GM12878 (cell line): Measurements from ENCODE around the gene SLC25A15. TPM values are rescaled to one million over a fixed set of nuclear protein-coding genes. Genes with fewer than 3 reads are reported as not detected.

ENCODE experiments used
- ATAC-seq: fragments of 200-7000 bp; cut with Tn5 transposase; 3 replicates; pipeline ENCODE4 v1.9.1; 2020; ENCODE audit warnings: mild to moderate bottlenecking, moderate library complexity
- BruUV-seq: library from RNA; stranded (reverse); fragments of 400-500 nt; replicated peaks from 2 replicates; lab custom pipeline; 2021; lab: Mats Ljungman, UMichigan
- CTCF ChIA-PET: fragments of 300-600 bp; sonication (Branson Sonifier 250); formaldehyde crosslinking; extraction: SDS; loops from one replicate; lab custom pipeline; 2021; ENCODE audit warnings: inconsistent platforms; lab: Yijun Ruan, JAX
- POLR2A ChIA-PET: fragments of 350-600 bp; formaldehyde crosslinking; extraction: SDS; loops from one replicate; lab custom pipeline; 2021; ENCODE audit warnings: inconsistent platforms; lab: Charles Lee
- RAD21 ChIA-PET: fragments of 300-600 bp; sonication (Branson Sonifier 250); formaldehyde crosslinking; loops from one replicate; lab custom pipeline; 2023; ENCODE audit warnings: antibody characterized with exemption; ENCODE audit not compliant: unreplicated experiment; lab: Charles Lee
- SMC1A ChIA-PET: fragments of 300-600 bp; sonication (Branson Sonifier 250); formaldehyde crosslinking; loops from one replicate; lab custom pipeline; 2023; ENCODE audit not compliant: unreplicated experiment, uncharacterized antibody; lab: Charles Lee
- DNase-seq: peaks from one replicate; pipeline ENCODE4 v3.0.0-alpha.2; 2011; ENCODE audit warnings: low read depth, low spot score
- FAIRE-seq: peaks from 3 replicates; lab custom pipeline; 2011; peaks lifted over from hg19 to GRCh38; lab: Jason Lieb, UNC
- H2AFZ ChIP-seq: 2 replicates; pipeline ENCODE4 v1.6.0; 2011; ENCODE audit warnings: low read depth, low read length, control low read depth; ENCODE audit not compliant: control insufficient read depth
- H3K27ac ChIP-seq: 2 replicates; pipeline ENCODE4 v1.5.1; 2011; ENCODE audit warnings: control low read depth; ENCODE audit not compliant: control insufficient read depth, insufficient read depth
- H3K27me3 ChIP-seq, 2 experiments: replicated peaks in 1 of 2; 2 replicates each; pipeline versions ENCODE4 v1.6.0 to v1.6.1; 2011; ENCODE audit warnings: low read length in 1 of 2; ENCODE audit not compliant: control insufficient read depth in 2 of 2, insufficient read depth in 2 of 2
- H3K36me3 ChIP-seq, 2 experiments: 2 replicates each; pipeline ENCODE4 v1.5.1; 2011; ENCODE audit warnings: low read length in 1 of 2; ENCODE audit not compliant: control insufficient read depth in 2 of 2, insufficient read depth in 2 of 2
- H3K4me1 ChIP-seq: 2 replicates; pipeline ENCODE4 v1.6.1; 2011; ENCODE audit warnings: mild to moderate bottlenecking, low read length, moderate library complexity, mixed read lengths; ENCODE audit not compliant: control insufficient read depth, insufficient read depth
- H3K4me2 ChIP-seq: 2 replicates; pipeline ENCODE4 v1.6.0; 2011; ENCODE audit warnings: control low read depth; ENCODE audit not compliant: control insufficient read depth, insufficient read depth
- H3K4me3 ChIP-seq: fragments of 200-600 bp; sonication (generic); 2 replicates; pipeline ENCODE4 v1.5.1; 2016
- H3K79me2 ChIP-seq: 2 replicates; pipeline ENCODE4 v1.6.0; 2011; ENCODE audit warnings: low read length; ENCODE audit not compliant: control insufficient read depth, insufficient read depth
- H3K9ac ChIP-seq: 2 replicates; pipeline ENCODE4 v1.8.0; 2011; ENCODE audit warnings: low read length, control low read depth, mixed read lengths; ENCODE audit not compliant: control insufficient read depth, insufficient read depth
- H3K9me3 ChIP-seq: replicated peaks from 3 replicates; pipeline ENCODE4 v1.5.1; 2011; ENCODE audit warnings: mild to moderate bottlenecking, low read length; ENCODE audit not compliant: control insufficient read depth, insufficient read depth
- H4K20me1 ChIP-seq: 2 replicates; pipeline ENCODE4 v1.6.0; 2011; ENCODE audit not compliant: control insufficient read depth, insufficient read depth
- CBX3 ChIP-seq: fragments of 200-600 bp; sonication (generic); IDR thresholded peaks from 2 replicates; pipeline ENCODE4 v1.6.1; 2016; ENCODE audit warnings: low read depth, borderline replicate concordance
- E2F4 ChIP-seq: IDR thresholded peaks from 2 replicates; pipeline ENCODE4 v1.6.1; 2012; ENCODE audit warnings: low read depth, low read length, improper control_type of control experiment
- FOS ChIP-seq: IDR thresholded peaks from 3 replicates; pipeline ENCODE4 v1.6.1; 2011; ENCODE audit warnings: borderline replicate concordance; ENCODE audit not compliant: insufficient read length; ENCODE audit errors: extremely low read depth
- MTA2 ChIP-seq: fragments of 450-650 bp; IDR thresholded peaks from 2 replicates; pipeline ENCODE4 v1.6.1; 2016; ENCODE audit warnings: low read depth, mild to moderate bottlenecking, moderate library complexity
- RUNX3 ChIP-seq: IDR thresholded peaks from 2 replicates; pipeline ENCODE4 v1.6.1; 2012; ENCODE audit warnings: low read length, inconsistent platforms
- TCF7 ChIP-seq: IDR thresholded peaks from 2 replicates; pipeline ENCODE4 v1.6.1; 2014; ENCODE audit warnings: antibody characterized with exemption, borderline replicate concordance
- WGBS: methylation state at CpG from one replicate; pipeline ENCODE4 v1.1.6; 2016; ENCODE audit warnings: low lambda C conversion rate; ENCODE audit not compliant: insufficient replicate concordance, insufficient coverage; ENCODE audit errors: missing lambda C conversion rate; 5-methylcytosine and 5-hydroxymethylcytosine counted together
- in situ Hi-C: fragments of 300-500 bp; cut with MboI; formaldehyde crosslinking; loops from 9 replicates; pipeline ENCODE4 v1.14.3; 2018; ENCODE audit warnings: mixed read lengths
- intact Hi-C: fragments of 100-400 bp; cut with micrococcal nuclease; formaldehyde crosslinking; loops from one replicate; pipeline ENCODE4 v1.14.2; 2022; ENCODE audit not compliant: unreplicated experiment
- polyA plus RNA-seq, 11 experiments: library from polyadenylated mRNA; depleted of rRNA in 4 of 11; unstranded in 6 of 11; stranded (reverse) in 5 of 11; fragments of >200 nt; fragmentation: Nextera tagmentation in 4 of 11; fragmentation: Illumina TruSeq in 1 of 11; extraction: Ambion mirVana in 4 of 11; extraction: Trizol in 1 of 11; gene quantifications; 1 replicate in 1 of 11; 2 replicates in 10 of 11; pipeline versions ENCODE4 v1.2.1 to v1.2.3, GENCODE V29; 2011 to 2016; ENCODE audit warnings: inconsistent platforms in 2 of 11, missing spikeins in 2 of 11, low read depth in 1 of 11
- total RNA-seq, 4 experiments: library from RNA; depleted of rRNA in 3 of 4; stranded (reverse); fragments of >200 nt in 3 of 4; fragmentation: Illumina TruSeq in 1 of 4; extraction: Trizol in 1 of 4; gene quantifications; 2 replicates each; pipeline versions ENCODE4 v1.2.1 to v1.2.3, GENCODE V29; 2013 to 2021

SLC25A15 gene
- total and polyA plus RNA-seq, 10 of the 15 experiments (the other 5 are each of a cell fraction or from before 2014, with no cell fraction given), result 2.7 to 20.6 (median 15.0) TPM

GRCh38 chr13:40790154-40790616 is 774 bp downstream of the SLC25A15 start (continued):
- TF ChIP-seq E2F4 (no peak), FOS (no peak), TCF7 (no peak), MTA2 (no peak)

- H3K4me3 ChIP-seq, result no peak overlapping the region
- WGBS, result 71% methylated on average over 10 of the region's 10 CpGs
- ChIA-PET SMC1A (interaction anchor here (0.7 to 1.5 kb wide), 2 partner anchors 10 to 128 kb away, joined by 3 to 4 read pairs; no protein-coding TSS in a partner anchor), POLR2A (interaction anchor here (0.6 kb wide), 1 partner anchor 220 kb away, joined by 4 read pairs; no protein-coding TSS in a partner anchor), CTCF (interaction anchor here (1.3 kb wide), 2 partner anchors 21 to 22 kb away, joined by 3 read pairs; no protein-coding TSS in a partner anchor), RAD21 (interaction anchor here (1.0 kb wide), 1 partner anchor 15 kb away, joined by 3 read pairs; no protein-coding TSS in a partner anchor)
- H4K20me1 ChIP-seq, result no peaks in the 10 kb centered on the region
- no TSS peak for BruUV-seq
- no peaks in the 10 kb centered on the region for H3K9me3 ChIP-seq
- ATAC-seq, result peak; percentile 8
- H3K27ac ChIP-seq, result peak overlapping the region; percentile 24; the same call in 1 of the 2 replicates
- H3K9ac ChIP-seq, result no peak overlapping the region
- in situ Hi-C loops (loop anchor here (5.0 kb wide), 1 partner anchor 50 kb away; no protein-coding TSS in a partner anchor), intact Hi-C loops (loop anchor here (2.0 kb wide), 1 partner anchor 22 kb away; no protein-coding TSS in a partner anchor)
- H3K79me2 ChIP-seq, result peaks cover 2% of the 10 kb centered on the region
- H3K4me1 ChIP-seq, result peaks cover 17% of the 10 kb centered on the region
- no peak for DNase-seq
- TF ChIP-seq CBX3, result no peak
- peak; percentile 77 for TF ChIP-seq RUNX3
- no peak overlapping the region for H2AFZ ChIP-seq
- H3K27me3 ChIP-seq, result no peaks in the 10 kb centered on the region
- no peaks in the 10 kb centered on the region for H3K36me3 ChIP-seq
- peak overlapping the region; percentile 25; the same call in 1 of the 2 replicates for H3K4me2 ChIP-seq
- peak; percentile 35 for FAIRE-seq
Measured at GRCh38 chr13:40792284-40793051, 3.1 kb downstream of the SLC25A15 start.
